GM18499 (cell line): Measurements from ENCODE around the gene CDC20B.
A peak's percentile ranks its signal among the peaks of the same experiment; 100 is the strongest.

Source experiments
- ATAC-seq: cut with Tn5 transposase; IDR thresholded peaks from one replicate; pipeline ENCODE4 v1.9.1; 2021; ENCODE audit warnings: moderate number of reproducible peaks; ENCODE audit not compliant: insufficient read depth, unreplicated experiment

Gene CDC20B

DNA sequence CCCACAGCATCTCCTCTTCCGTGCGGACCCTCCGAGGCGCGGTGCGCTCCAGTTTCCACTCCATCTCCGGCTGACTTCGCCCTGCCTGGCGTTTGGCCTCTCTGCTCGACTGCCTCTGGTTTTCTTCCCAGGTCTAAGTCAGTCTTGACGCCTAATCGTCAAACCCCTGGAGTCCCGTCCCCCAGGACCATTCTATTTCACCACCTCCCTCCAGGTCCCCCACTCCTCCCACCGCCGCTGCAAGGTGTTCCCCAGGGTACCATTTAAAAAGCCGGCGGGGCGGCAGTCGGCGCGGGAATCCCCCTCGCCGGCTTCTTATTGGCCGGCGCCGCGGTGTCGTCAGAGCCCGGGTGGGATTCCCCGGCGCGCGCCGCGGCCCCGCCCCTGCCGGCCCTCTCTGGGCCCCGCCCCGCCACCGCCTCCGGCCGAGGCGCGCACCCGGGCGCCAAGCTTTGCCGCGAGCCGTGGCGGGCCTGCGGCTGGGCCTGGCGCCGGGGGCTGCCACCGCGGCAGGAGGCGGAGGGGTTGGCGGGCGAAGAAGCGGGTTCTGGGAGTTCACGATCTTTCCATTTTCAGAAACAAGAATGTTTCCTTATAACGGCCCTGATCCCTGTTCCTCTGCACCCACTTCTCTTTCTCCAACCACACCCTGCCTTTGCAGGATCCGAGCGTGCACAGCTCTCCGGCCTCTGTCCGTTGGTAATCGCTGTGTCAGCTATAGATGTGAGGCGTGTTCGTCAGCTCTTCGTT lies at the start of gene CDC20B:
Gene CDC20B, minus strand, starts transcription at position 241 of the 750 bp plus-strand sequence. Its CDS starts 177 bp downstream, at position 64.
- ATAC-seq, result no peak

GRCh38 chr5:55222092-55222984 lies 49.4 kb upstream of the CDC20B start:
- no peak for ATAC-seq

DNA sequence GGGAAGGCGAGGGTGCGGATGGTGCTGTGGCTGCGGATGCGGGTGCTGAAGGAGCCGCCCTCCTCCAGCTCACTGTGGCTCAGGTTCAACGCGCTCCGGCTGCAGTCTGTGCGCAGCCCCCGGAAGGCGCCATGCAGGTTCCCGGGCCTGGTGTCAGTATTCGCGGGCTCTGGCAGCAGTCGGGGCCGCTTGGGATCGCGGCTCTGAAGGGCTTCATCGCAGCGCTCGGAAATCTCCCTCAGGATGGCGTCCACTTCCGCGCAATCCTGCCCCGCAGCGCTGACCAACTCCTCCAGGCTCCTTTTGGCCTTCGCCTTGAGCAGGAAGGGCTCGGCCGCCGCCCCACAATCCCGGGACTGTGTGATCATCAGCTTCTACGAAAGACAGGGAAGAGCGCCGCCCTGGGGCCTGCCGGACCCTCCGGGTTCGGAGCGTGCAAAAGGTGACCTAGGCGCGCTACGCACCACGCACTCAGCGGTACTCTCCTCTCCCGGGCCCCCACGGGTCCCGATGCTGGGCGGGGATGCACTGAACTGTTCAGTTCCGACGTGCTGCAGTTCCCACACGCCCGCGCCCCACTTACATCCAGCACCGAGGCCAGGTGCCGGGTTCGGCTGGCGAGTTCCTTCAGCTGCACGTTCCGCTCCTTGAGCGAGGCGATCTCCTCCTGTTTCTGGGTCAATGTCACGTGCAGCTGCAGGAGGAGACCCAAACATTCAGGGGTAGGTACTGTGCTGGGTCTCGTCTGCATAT lies 47.6 kb upstream of the CDC20B start:
- ATAC-seq, result no peak

DNA sequence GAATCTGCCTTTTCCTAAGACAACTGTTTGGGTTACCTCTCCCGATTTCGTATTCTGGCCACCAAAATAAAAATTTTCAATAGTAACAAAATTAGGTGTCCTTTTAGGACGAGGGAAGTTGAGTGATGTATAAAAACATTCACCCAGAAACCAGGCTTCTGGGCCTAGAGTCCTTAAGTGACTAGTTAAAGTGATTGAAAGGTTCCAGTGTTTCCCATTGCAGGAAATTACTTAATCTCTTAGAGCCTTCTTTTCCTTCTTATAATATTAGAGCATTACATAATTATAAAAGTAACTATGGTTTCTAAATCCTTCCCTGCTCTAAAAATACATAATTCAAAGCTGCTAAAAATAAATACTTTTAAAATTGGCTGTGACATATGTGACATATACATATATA lies 46.8 kb upstream of the CDC20B start:
- no peak for ATAC-seq

DNA sequence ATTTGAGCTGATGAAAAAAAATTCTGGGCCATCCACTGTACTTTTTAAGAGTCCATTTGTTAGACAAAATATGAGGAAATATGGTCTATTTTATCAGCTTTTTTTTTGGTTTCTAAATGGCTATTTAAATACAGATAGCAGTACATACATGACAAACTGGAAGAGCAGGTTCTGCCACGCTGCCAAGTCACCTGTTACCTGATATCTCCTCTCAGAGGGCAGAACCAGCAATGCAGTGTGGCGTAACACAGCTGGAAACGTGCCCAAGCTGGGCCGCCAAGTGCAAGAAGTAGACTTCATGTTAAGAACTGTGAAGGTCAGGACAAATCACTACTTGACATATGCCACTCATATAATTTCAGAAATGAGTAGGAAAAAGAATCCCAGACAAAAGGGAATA lies 46.0 kb upstream of the CDC20B start:
- no peak for ATAC-seq

GRCh38 chr5:55211184-55211874 lies 38.4 kb upstream of the CDC20B start:
- no peak for ATAC-seq

DNA sequence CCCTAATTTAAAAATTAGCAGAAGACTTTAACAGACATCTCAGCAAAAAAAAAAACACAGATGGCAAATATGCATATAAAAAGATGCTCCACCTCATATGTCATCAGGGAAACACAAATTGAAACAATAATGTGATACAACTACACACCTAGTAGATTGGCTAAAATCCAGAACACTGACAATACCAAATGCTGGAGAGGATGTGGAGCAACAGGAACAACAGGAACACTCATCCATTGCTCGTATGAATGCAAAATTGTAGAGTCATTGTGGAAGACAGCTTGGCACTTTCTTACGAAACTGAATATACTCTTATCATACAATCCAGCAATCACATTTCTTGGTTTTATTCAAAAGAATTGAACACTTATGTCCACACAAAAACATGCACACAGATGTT lies 32.0 kb upstream of the CDC20B start:
- ATAC-seq, result no peak

DNA sequence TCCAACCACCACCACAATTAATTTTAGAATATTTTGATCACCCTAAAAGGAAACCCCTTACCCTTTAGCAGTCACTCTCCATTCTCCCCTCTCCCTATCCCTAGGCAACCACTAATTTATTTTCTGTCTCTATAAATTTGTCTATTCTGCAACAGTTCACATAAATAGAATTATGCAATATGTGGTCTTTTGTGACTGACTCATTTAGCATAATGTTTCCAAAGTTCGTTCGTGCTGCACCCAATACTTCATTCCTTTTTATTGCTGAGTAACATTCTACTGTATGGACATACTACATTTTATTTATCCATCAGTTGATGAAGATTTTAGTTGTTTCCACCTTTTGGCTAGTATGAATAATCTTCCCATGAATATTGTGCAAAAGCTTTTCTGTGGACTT lies 18.2 kb upstream of the CDC20B start:
- no peak for ATAC-seq

- no peak for ATAC-seq
Observed at GRCh38 chr5:55188656-55189540, 15.9 kb upstream of the CDC20B start.

DNA sequence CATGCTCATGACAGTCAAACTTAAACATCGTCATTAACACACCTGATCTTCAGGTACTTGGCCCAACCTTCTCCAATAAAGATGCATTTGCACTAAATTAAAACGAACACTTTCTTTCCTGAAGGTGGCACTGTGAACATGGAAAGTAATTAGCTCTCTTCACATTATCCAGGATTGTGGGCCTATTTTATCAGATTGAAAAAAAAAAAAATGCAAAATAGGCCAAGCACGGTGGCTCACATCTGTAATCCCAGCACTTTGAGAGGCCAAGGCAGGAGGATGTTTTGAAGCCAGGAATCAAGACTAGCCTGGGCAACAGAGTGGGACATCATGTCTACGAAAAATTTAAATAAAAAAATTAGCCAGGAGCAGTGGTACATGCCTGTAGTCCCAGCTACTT lies 14.4 kb upstream of the CDC20B start:
- no peak for ATAC-seq

- ATAC-seq, result no peak
Observed at GRCh38 chr5:55180016-55180415, 7.0 kb upstream of the CDC20B start.

DNA sequence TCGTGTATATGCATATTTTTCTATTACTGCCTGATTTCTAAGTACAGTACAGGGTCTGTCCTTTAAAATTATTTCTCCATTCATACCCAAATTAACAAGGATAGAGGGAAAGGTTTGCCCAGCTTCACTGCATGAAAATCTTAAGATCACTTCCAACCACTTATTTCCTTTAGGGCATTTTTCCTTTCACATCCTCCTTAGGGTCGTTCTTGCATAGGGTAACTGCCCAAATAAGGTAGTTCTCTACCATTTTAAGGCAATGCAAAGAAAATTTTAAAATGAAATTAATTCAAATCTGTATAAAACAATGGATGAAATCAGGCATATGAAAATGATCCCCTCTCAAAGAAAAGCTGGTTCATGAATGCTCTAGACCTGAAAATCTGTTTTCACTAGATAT lies 4.1 kb upstream of the CDC20B start:
- no peak for ATAC-seq

DNA sequence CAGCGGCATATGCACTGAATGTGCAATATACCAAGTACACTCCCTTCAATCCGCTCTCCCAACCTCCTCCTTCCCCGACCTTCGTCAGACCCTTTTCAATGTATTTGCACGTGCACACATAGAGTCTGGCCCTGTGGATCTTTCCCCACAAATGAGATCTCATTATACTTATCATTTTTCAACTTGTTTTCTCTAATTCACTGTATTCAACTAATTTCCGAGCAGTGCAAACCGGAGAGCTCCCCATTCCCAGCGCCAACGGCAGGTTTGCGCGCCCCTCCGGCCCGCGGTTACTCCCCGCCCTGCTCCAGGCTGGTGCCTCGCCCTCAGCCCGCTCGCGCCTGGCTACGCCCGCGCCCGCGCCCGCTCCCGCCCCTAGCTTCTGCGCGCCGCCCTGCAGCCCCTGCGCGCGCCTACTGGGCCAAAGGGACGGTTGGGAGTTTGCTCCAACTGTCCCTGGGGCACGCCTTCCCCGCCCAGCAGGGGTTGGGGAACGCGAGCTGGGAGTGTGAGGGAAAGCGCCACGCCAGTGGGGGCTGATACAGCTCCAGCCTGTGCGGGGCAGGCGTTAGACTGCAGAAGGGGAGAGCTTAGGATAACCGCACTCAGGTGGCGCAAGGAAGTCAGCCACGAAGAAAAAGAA lies 3.3 kb upstream of the CDC20B start:
- ATAC-seq, result no peak

- no peak for ATAC-seq
Observed at GRCh38 chr5:55175781-55176175, 2.8 kb upstream of the CDC20B start.

DNA sequence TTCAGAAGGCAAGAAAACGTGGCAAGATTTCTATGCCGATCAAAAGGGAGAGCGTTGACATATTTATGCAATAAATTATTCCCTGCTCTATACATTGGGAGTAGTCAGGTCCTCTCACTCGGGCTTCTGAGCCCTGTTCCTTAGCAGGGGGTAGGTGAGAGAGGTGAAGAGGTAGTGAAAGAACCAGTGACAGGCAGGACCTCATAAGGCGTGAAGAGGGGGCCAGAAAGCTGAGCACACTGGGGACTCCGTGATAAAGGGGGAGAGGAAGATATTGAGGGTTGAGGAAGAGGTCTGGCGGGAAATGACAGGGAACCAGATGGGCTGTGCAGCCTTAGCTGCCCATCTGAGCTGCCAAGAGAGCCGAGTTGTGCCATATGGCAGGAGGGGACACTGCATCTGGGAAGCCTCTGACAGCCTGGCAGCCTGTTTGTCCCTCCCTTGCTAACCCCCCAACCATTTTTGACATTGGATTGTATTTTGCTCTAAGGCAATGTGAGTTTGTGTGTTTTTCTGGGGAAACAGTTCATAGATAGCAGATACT lies 782 bp upstream of the CDC20B start:
- no peak for ATAC-seq

DNA sequence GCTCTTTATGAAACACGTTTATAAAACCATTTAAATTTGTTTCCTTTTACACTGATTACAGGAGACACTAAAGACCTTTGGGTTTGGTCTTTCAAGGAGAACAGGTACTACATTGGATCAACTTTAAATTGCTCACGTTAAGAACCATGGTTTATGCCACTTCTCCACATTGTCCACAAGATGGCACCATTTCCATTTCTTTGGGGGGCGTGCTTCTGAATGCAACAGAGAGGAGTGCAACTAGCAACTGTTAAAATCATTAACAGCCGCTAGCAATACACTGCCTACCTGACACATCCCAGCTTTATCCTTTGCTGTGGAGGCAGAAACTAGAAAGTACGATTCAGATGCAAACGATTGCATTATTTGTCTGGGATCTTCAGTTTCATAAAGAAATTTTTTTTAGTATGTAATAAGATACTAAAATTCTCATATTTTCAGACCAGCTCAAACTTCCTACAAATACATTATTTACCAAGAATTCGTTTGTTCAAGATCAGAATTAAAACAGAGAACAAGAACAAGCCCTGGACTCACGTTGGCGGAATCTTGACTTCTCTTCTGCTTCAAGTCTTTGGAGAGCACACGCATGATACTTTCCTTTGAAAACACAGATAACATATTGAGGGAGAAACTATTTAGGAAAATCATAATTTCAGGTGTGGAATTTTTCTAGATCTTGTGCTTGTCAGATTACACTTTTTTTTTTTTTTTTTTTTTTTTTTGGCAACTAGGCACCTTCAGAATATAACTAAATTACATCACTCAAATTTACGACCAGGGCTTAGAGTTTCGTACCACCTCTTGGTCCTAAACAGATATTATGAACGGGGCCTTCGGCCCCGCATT lies 702 bp downstream of the CDC20B start:
- peak; percentile 53 for ATAC-seq

- no peak for ATAC-seq
Observed at GRCh38 chr5:55171471-55171870, 1.5 kb downstream of the CDC20B start.

GRCh38 chr5:55162666-55163065 lies 10.3 kb downstream of the CDC20B start:
- no peak for ATAC-seq
